Nasal cavity respiratory epithelium epithelial cell of viscerocranial mucosa (primary cell): ENCODE measurements around the gene AANAT. TPM values are rescaled to one million over a fixed set of nuclear protein-coding genes. Genes with fewer than 3 reads are reported as not detected.

Source experiments
- total RNA-seq: library from RNA; depleted of rRNA; stranded (reverse); fragments of >200 nt; gene quantifications from 2 replicates; pipeline ENCODE4 v1.2.3, GENCODE V29; 2014

AANAT gene
- not detected in 2 replicates for total RNA-seq

GRCh38 chr17:76467366-76467765 is at the start of gene AANAT:
TSS of gene AANAT (plus strand) at chr17:76467603. CDS start at chr17:76468747, 1,144 bp downstream.

GRCh38 chr17:76452660-76453430 is 14.6 kb upstream of the AANAT start, which contains the start of gene UBE2O:
TSS of gene UBE2O (minus strand) at chr17:76453152. CDS start at chr17:76453141, 11 bp downstream.

DNA sequence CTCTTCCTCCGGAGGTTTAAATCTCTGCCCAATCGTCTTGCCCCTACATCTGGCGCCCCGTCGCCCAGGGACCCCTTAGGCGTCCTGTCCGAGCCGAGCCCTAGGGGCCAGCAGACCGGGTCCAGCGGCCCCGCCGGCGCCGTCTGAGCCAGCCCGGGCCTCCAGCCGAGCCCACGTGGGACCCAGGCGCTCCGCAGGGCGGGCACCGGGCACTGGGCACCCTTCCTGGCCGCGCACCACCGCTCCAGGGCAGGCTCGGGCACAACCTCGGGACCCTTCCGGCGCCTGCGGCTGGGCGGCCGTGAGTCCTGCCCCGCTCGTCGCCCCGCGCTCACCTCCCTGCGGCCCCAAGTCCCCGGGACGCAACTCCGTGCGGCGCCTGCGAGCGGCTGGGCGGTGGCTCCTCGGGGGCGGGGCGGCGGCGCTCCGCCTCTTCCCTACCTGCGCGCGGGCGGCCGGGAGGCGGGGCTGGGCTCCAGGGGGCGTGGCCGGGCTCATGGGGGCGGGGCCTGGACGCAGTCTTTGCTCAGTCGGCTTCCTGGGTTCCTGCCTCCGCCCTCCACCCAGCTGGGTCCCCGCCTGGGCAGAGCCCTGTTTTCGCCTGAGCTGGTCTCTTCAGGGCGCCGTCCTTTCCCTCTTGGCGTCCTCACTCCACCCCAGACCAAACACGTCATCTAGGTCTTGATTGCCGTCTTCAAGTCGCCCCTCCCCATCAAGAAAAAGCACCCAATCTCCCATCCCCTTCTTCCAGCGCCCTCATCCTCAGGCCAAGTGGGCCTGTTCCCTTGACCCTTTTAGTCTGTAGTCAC is 33.8 kb downstream of the AANAT start, which contains the start of gene RHBDF2:
Gene RHBDF2, minus strand, starts transcription at position 406 of the 809 bp plus-strand sequence. CDS start 19,899 bp downstream, outside the sequence.

Other genes with a start within 250 kb of the AANAT start
- under 0.01 TPM in 1 of 2 replicates, not detected in the other for gene RNF157, start 227.1 kb upstream of the AANAT start, total RNA-seq
- gene UBALD2, start 202.3 kb upstream of the AANAT start, total RNA-seq = 7.9 and 10.5 TPM in 2 replicates
- 1.7 and 5.1 TPM in 2 replicates for gene QRICH2, start 159.3 kb upstream of the AANAT start, total RNA-seq
- 28.4 and 55.9 TPM in 2 replicates for gene PRPSAP1, start 113.7 kb upstream of the AANAT start, total RNA-seq
- 70.4 and 72.0 TPM in 2 replicates for gene SPHK1, start 83.0 kb upstream of the AANAT start, total RNA-seq
- 16.1 and 43.6 TPM in 2 replicates for gene UBE2O, start 14.5 kb upstream of the AANAT start, total RNA-seq
- gene RHBDF2, start 33.8 kb downstream of the AANAT start, total RNA-seq = 15.4 and 69.8 TPM in 2 replicates
- 9.2 and 10.0 TPM in 2 replicates for gene CYGB, start 70.1 kb downstream of the AANAT start, total RNA-seq
- 0.34 and 3.3 TPM in 2 replicates for gene PRCD, start 72.4 kb downstream of the AANAT start, total RNA-seq
- 76.9 and 114 TPM in 2 replicates for gene ST6GALNAC2, start 118.3 kb downstream of the AANAT start, total RNA-seq
- gene ST6GALNAC1, start 176.2 kb downstream of the AANAT start, total RNA-seq = 1.7 and 9.3 TPM in 2 replicates
- 87.8 and 102 TPM in 2 replicates for gene MXRA7, start 243.4 kb downstream of the AANAT start, total RNA-seq